DMS153 treated with DMSO at 0.1 percent for 48 hours (cell line): Measurements from ENCODE around the gene PKP3.
"Not testable (repeated sequence)": the region's sequence is repeated elsewhere in the genome, so short reads cannot be mapped to it uniquely, and the experiment has no call there.

Experiments used
- DNase-seq: peaks from one replicate; lab custom pipeline; 2025; ENCODE audit not compliant: unreplicated experiment; lab: John Stamatoyannopoulos, UW

PKP3 gene

DNA sequence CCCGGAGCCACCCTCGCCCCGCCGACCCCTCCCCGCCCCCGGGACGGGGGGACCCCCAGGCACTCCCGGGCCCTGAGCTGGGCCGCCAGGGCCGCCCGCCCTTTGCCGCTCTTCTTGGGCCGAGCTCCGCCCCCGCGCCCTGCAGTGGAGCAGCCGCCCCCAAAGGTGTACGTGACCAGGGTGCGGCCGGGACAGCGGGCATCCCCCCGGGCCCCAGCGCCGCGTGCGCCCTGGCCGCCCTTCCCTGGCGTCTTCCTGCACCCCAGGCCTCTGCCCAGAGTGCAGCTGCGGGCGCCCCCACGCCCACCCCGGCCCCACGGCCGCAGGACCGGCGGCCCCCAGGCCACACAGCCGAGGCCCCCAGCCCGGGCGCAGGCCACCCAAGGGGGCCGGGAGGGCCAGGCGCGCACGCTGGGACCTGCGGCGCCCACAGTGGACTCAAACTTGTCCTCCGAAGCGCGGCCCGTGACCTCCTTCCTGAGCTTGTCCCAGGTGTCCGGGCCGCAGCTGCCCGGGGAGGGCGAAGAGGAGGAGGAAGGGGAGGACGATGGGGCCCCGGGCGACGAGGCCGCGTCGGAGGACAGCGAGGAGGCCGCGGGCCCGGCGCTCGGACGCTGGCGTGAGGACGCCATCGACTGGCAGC lies 17.4 kb upstream of the PKP3 start:
- no peak for DNase-seq

DNA sequence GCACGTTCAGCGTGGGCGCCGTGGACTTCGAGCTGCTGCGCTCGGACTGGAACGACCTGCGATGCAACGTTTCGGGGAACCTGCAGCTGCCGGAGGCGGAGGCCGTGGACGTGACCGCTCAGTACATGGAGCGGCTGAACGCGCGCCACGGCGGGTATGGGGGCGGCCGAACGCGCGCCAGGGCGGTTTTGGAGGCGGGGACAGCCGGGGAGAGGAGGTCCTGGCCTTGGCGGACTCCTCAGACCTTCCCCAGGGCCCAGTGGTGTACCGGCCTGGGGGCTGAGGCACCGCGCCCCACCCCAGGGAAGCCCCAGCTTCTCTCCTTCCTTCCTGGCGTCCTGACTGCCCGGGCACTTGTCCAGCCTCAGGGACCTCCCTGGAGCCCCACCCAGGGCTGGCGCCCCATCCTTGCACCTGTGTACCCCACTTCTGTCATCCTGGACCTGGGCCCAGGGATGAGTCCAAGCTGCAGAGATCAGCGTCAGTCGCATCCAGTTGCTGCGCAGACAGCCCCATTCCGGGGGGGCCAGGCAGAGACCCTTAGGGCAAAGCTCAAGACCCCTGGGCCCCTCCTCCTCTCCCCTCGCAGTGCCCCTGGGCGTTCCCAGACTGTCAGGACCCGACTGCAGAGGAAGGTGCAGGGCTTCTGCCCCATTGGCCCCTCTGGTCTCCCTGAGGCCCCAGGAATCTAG lies 16.7 kb upstream of the PKP3 start:
- DNase-seq, result no peak

DNA sequence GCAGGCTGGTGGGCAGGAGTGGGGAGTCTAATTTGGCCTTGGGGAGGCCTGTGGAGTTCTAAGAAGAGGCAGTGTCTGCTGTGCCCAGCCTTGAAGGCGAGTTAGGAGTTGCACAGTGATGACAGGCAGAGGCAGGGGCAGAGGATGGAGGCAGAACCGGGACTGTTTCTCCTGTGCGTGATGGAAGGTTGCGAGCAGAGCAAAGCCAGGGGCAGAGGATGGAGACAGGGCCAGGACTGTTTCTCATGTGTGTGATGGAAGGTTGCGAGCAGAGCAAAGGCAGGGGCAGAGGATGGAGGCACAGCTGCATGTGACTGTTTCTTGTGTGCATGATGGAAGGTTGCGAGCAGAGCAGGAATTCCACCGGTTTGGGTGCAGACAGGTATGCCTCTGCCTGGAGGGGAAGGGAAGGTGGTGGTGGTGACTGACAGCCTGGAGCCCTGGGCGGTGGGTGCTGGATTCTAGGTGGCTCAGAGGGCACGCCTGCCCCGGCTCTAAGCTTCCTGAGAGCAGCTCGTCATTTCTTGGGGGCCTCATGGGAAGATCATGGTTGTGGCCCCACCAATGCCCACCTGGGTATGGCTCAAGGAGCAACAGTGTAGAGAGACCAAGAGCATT lies 16.0 kb upstream of the PKP3 start:
- no peak for DNase-seq

- no peak for DNase-seq
Measured at GRCh38 chr11:379205-380094, 14.6 kb upstream of the PKP3 start.

GRCh38 chr11:380095-380480 lies 13.9 kb upstream of the PKP3 start:
- DNase-seq, result no peak

DNA sequence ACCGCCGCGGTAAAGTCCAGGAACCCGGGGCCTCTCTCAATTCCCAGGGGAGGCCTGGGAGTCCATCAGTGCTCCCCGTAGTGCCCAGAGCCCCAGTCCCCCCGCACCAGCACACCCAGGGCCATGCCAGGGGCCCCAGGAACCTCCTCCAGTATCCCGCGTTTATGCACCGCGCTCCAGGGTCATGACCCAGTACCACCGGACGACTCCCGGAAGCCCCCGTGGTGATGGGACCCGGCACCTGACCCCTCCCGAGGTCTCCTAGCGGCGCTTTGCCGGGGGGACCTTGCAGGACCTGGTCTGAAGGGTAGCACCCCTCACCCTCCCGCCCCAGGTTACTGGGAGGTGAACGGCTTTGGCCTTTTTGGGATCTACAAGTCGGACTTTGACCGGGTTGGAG lies 13.5 kb upstream of the PKP3 start:
- DNase-seq, result no peak

DNA sequence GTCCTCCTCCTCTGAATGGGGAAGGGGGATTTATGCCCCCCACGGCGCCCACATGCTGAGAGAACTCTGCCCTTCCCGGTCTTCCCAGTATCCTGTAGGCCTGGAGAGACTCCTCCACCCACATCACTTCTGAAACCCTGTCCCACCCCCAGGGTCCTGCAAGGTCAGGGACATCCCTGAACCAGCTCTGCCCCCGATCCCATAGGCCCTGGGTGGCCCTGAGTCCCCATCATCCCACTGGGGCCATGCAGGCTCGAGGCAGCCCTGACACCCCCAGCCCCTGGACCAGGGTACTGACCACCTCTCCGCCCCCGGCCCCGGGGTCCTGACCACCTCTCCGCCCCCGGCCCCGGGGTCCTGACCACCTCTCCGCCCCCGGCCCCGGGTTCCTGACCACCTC lies 13.0 kb upstream of the PKP3 start:
- DNase-seq, result no peak

- no peak for DNase-seq
Measured at GRCh38 chr11:381501-382072, 12.4 kb upstream of the PKP3 start.

DNA sequence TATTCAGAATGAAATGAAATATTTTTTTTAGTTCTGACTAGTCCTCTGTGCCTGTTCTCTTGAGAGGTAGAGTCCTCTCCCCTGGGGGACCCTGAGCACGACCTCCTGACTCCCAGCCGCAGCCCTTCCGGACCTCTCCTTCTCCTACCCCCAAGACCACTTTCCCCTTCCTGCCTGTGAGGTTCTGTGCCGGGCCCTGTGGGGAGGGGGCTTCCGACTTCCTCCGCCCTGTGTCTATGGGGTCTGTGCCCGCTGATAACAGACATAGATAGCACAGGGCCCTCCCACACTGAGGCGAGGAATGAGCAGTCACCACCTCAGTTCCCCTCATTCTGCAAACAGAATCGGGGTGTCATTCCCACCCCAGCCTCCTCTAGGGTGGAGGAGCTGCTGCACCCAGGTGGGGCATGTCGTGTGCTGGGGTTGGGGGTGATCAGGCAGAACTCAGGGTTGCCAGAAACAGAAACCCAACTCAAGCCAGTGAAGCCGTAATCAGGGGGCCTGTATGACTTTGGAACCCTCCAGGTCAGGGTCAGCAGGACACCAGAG lies 11.9 kb upstream of the PKP3 start:
- DNase-seq, result no peak

- no peak for DNase-seq
Measured at GRCh38 chr11:383431-383830, 10.6 kb upstream of the PKP3 start.

DNA sequence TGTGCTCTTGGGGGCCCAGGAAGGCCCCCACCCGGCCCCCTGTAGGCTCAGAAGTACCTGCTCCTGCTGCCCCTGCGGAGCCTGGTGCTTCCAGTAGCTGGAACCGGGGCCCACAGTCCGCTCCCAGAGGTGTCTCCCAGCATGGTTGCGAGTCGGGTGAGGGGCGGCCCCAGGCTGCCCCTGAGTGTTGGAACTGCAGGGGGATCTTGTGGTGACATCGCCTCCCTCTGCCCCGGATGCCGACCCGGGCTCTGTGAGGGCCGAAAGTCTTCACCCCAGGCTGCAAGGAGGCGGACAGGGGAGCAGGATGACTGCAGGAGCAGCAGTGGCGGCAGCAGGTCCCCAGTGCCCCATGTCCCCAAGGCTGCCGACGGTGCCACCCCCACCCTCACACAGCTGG lies 9.5 kb upstream of the PKP3 start:
- no peak for DNase-seq

DNA sequence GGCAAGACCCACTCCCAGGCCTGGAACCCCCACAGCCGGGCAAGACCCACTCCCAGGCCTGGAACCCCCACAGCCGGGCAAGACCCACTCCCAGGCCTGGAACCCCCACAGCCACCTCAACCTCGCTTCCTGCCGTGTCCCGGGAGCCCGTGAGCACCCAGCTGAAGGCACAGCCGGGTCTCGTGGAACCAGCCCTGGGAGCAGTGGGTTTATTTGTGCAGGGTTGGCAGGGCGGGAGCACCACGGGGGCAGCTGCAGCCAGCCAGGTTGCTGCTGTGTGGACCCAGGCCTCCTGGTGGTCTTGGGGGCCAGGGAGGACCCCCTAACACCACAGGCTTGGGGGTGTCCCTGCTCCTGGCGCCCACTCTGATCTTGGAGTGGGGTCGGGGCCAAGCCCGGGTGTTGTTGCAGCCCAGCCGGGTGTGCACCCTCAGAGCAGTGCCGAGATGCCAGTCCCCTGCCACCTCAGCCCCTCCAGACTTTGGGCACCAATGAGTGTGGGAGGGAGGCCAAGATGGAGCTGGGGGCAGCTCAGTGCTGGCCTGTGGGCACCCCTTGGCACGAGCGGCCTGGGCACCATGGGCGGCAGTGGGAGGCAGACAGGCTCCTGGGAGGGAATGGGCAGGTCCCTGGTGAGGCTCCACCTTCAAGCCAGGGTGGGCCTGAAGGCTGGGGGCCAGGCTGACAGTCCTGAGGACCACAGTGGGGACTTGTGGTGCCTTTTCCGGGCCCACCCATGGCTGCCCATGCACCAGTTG lies 8.2 kb upstream of the PKP3 start:
- no peak for DNase-seq

- DNase-seq, result no peak
Measured at GRCh38 chr11:386483-386882, 7.5 kb upstream of the PKP3 start.

- DNase-seq, result no peak
Measured at GRCh38 chr11:387193-387793, 6.7 kb upstream of the PKP3 start.

- not testable (repeated sequence) for DNase-seq
Measured at GRCh38 chr11:389369-389768, 4.6 kb upstream of the PKP3 start.

DNA sequence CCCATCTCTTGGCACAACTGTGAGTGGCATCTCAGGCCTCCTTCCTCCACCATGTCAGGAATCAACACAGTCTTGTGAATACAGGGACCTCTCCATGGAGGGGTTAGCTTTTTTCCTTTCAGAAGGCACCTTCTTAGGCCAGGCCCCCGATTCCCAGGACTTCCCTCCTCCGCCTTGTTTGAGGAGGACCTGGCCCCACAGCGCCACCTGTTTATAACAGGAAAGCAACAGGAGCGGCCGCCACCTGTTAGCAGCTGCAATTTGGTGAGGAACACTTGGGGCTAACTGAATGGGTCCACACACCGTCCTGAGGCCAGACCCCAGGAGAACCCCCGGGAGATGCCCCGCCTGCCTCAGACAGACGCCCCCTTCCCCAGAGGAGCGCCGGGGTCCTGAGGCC lies 3.8 kb upstream of the PKP3 start:
- peak; percentile 21 for DNase-seq

GRCh38 chr11:391117-392017 lies 2.6 kb upstream of the PKP3 start:
- no peak for DNase-seq

- DNase-seq, result no peak
Measured at GRCh38 chr11:392102-392777, 1.8 kb upstream of the PKP3 start.
